ENCODE measurements around the gene CIB4. TPM values are rescaled to one million over a fixed set of nuclear protein-coding genes. Genes with fewer than 3 reads are reported as not detected.

CIB4 gene
- polyA plus RNA-seq, 3 donors from 2014 or later = not detected

GRCh38 chr2:26580751-26581150, 60.4 kb downstream of the CIB4 start:
- H3K27me3 Mint-ChIP-seq (ENCODE audit: low read depth in 3 of 3) = peaks cover 0 to 13% (median 5%) of the 10 kb centered on the region in 3 donors

GRCh38 chr2:26580151-26580550, 61.0 kb downstream of the CIB4 start:
- Mint-ChIP-seq H3K9me3 (no peaks in the 10 kb centered on the region), H3K36me3 (no peaks in the 10 kb centered on the region), H3K4me1 (peaks cover 0 to 2% of the 10 kb centered on the region in 2 donors), H3K4me3 (no peak overlapping the region), H3K27ac (peak overlapping the region in 1 of 6 donors; percentile 4), H3K27me3 (ENCODE audit: low read depth in 3 of 3) (peaks cover 0 to 13% (median 6%) of the 10 kb centered on the region in 3 donors)
- DNase-seq = no peak

More at GRCh38 chr2:26580751-26581150, 60.4 kb downstream of the CIB4 start:
- Mint-ChIP-seq H3K4me3 (no peak overlapping the region), H3K9me3 (no peaks in the 10 kb centered on the region), H3K4me1 (peaks cover 0 to 2% of the 10 kb centered on the region in 2 donors), H3K27ac (no peak overlapping the region), H3K36me3 (no peaks in the 10 kb centered on the region)
- DNase-seq = no peak

DNA sequence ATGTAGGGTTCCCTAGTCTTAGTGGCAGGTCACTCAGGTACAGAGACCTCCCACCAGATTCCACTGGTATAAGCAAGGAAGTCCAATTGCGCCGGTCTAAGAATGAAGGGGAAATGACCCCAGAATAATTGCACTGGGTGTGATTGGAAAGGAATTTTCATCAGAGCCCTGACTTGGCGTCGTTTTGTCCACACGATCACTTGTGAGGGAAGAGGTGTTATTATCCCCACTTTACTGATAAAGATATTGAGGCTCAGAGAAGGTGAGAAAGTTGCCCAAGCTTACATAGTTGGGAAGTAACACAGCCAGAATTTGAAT, 61.5 kb downstream of the CIB4 start:
- H3K27ac Mint-ChIP-seq = no peak overlapping the region
- H3K9me3 Mint-ChIP-seq = no peaks in the 10 kb centered on the region
- peaks cover 0 to 2% of the 10 kb centered on the region in 2 donors for H3K4me1 Mint-ChIP-seq
- peaks cover 0 to 11% (median 10%) of the 10 kb centered on the region in 3 donors for H3K27me3 Mint-ChIP-seq (ENCODE audit: low read depth in 3 of 3)
- DNase-seq = no peak
- H3K36me3 Mint-ChIP-seq = no peaks in the 10 kb centered on the region
- H3K4me3 Mint-ChIP-seq = no peak overlapping the region

- no peaks in the 10 kb centered on the region for H3K9me3 Mint-ChIP-seq
- H3K36me3 Mint-ChIP-seq = no peaks in the 10 kb centered on the region
- DNase-seq = no peak
- no peak overlapping the region for H3K27ac Mint-ChIP-seq
- peaks cover 0 to 2% of the 10 kb centered on the region in 2 donors for H3K4me1 Mint-ChIP-seq
- H3K4me3 Mint-ChIP-seq = no peak overlapping the region
- H3K27me3 Mint-ChIP-seq (ENCODE audit: low read depth in 3 of 3) = peaks cover 1 to 10% (median 10%) of the 10 kb centered on the region in 3 donors
Observed at GRCh38 chr2:26579025-26579722, 62.0 kb downstream of the CIB4 start.

- Mint-ChIP-seq H3K4me3 (no peak overlapping the region), H3K36me3 (no peaks in the 10 kb centered on the region), H3K4me1 (peaks cover 0 to 2% of the 10 kb centered on the region in 2 donors), H3K9me3 (no peaks in the 10 kb centered on the region), H3K27ac (no peak overlapping the region), H3K27me3 (ENCODE audit: low read depth in 3 of 3) (peaks cover 1 to 10% (median 9%) of the 10 kb centered on the region in 3 donors)
- DNase-seq = no peak
Observed at GRCh38 chr2:26578581-26578980, 62.6 kb downstream of the CIB4 start.

DNA sequence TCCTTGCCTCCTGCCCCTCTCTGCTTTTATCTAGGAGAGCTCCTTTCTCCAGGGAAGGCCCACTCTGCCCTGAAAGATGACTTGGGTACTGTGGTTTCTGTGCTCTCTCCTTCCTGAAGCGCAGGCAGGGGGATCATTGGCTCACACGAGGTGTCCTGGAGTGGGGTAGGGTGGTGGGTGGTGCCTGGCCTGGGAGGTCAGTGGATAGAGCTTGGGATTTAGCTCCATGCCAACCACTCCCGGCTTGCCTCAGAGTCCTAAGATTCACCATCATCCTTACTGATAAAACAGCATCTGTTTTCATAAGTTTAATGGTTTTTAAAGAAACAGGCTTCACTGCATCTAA, 63.1 kb downstream of the CIB4 start:
- H3K27ac Mint-ChIP-seq = no peak overlapping the region
- no peak for DNase-seq
- H3K9me3 Mint-ChIP-seq = no peaks in the 10 kb centered on the region
- peaks cover 0 to 2% of the 10 kb centered on the region in 2 donors for H3K4me1 Mint-ChIP-seq
- no peaks in the 10 kb centered on the region for H3K36me3 Mint-ChIP-seq
- H3K4me3 Mint-ChIP-seq = no peak overlapping the region
- H3K27me3 Mint-ChIP-seq (ENCODE audit: low read depth in 3 of 3) = peaks cover 1 to 10% (median 9%) of the 10 kb centered on the region in 3 donors

DNA sequence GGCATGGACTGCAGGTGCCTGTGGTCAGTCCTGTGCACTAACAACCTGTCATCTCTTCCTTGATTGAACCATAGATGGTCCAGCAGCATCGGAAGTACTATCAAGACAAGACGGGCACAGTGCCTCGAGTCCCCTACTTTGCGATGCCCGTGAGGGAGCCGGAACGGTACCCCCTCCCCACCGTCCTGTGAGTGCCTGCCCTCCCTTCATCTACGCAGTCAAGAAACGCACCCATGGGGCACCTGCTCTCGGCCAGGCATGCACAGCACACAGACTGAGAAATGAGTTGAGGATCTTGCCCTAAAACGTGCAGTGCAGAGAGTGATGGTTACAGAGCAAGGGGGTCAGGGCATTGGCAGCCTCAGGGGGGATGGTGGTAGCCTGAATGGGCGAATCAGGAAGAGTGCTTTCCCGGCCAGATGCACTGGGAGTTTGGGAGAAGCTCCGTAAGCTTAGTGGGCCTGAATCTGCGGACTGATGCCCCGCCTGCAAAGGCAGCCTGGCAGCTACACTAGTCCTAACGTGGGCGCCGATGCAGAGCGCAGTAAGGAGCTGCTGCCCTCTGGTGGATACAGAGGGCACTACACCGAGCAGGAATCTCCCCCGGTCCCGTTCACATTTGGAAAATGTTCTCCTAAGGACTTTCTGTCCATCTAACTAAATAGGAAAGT, 63.6 kb downstream of the CIB4 start:
- no peaks in the 10 kb centered on the region for H3K9me3 Mint-ChIP-seq
- no peak overlapping the region for H3K4me3 Mint-ChIP-seq
- peaks cover 1 to 14% (median 11%) of the 10 kb centered on the region in 3 donors for H3K27me3 Mint-ChIP-seq (ENCODE audit: low read depth in 3 of 3)
- peak; percentile 33 to 41 (median 40) for DNase-seq
- peaks cover 0 to 2% of the 10 kb centered on the region in 2 donors for H3K4me1 Mint-ChIP-seq
- H3K36me3 Mint-ChIP-seq = no peaks in the 10 kb centered on the region
- H3K27ac Mint-ChIP-seq = no peak overlapping the region

DNA sequence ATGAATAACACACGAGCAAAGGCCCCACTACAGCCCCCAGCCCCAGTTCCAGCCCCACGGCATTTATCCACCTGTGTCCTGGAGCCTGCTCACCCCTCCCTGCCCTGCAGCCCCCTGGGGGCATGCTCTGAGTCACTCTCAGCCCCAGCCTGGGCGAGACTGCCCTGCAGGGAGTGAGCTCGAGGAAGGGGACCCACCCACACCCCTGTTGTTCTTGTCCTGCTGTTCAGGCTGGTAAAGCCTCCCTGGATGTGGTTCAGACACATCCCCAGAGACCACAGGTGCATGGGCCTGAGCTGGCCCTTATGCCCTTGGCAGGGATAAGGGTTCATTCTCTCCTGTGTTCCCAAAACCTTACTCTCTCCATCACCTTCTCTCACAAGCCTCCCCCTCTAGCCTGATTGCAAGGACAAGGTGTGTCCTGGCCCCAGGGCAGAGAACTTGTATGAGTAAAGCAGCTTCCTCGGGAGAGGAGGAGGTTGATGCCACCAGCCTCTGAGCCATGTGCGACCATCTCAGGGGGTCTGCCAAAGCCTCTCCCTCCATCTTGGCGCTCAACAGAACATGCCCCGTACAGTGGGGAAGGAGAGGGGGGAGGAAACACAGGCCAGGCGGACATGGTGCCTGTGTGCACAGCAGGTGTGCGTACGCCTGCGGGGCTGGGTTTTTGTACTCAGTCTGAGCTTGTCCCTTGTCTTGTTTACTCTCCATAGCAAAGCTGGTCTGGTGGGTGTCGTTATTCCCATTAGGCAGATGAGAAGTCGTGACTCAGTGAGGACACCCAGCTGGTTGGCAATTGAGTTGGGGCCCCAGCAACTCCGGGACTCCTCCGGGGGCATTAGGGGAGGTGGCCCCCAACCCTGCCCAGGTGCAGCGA, 64.4 kb downstream of the CIB4 start:
- no peak overlapping the region for H3K27ac Mint-ChIP-seq
- H3K27me3 Mint-ChIP-seq (ENCODE audit: low read depth in 3 of 3) = peaks cover 1 to 14% (median 11%) of the 10 kb centered on the region in 3 donors
- no peaks in the 10 kb centered on the region for H3K36me3 Mint-ChIP-seq
- no peak for DNase-seq
- peaks cover 0 to 2% of the 10 kb centered on the region in 2 donors for H3K4me1 Mint-ChIP-seq
- H3K9me3 Mint-ChIP-seq = no peaks in the 10 kb centered on the region
- no peak overlapping the region for H3K4me3 Mint-ChIP-seq

DNA sequence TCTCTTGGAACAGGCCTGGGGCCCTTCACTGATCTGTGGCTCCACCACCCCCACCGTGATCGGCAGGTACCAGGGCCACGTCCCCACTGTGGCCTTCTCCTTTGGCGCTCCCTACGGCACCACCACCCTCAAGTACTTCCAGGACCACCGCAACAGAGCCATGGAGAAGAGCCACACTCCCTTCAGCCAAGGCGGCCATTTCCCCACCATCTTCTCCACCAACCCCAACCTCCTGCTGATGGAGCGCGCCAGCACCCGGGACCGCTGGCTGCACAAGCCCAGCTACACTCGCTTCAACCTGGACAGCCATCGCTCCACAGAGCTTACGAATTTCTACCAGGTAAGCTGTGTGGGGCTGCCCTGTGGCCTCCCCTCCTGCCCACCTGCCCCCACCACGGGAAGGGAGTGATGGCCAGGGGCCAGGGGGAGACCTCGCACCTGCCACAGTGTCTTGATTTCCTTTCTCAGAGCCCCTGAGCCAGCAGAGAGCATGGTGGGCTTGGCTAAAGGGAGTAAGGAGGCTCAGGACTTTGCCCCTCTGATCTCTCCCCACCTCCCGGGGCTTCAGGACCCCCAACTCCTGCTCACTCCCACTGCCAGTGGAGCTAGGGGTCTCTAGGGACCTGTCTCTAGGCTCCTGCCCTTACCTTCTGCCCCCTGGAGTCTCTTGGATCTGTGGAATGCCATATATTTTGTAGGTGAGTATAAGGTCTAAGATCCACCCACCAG, 65.2 kb downstream of the CIB4 start:
- Mint-ChIP-seq H3K27me3 (ENCODE audit: low read depth in 3 of 3) (peaks cover 1 to 14% (median 11%) of the 10 kb centered on the region in 3 donors), H3K4me1 (peaks cover 0 to 2% of the 10 kb centered on the region in 2 donors), H3K27ac (no peak overlapping the region), H3K9me3 (no peaks in the 10 kb centered on the region), H3K4me3 (no peak overlapping the region), H3K36me3 (no peaks in the 10 kb centered on the region)
- no peak for DNase-seq

- Mint-ChIP-seq H3K27me3 (ENCODE audit: low read depth in 3 of 3) (peaks cover 1 to 20% (median 11%) of the 10 kb centered on the region in 3 donors), H3K27ac (no peak overlapping the region), H3K36me3 (no peaks in the 10 kb centered on the region), H3K4me3 (no peak overlapping the region), H3K4me1 (peaks cover 0 to 2% of the 10 kb centered on the region in 2 donors), H3K9me3 (no peaks in the 10 kb centered on the region)
- DNase-seq = no peak
Observed at GRCh38 chr2:26574900-26575560, 66.1 kb downstream of the CIB4 start.

- H3K27ac Mint-ChIP-seq = no peak overlapping the region
- no peaks in the 10 kb centered on the region for H3K36me3 Mint-ChIP-seq
Observed at GRCh38 chr2:26574066-26574899, 66.9 kb downstream of the CIB4 start.

GRCh38 chr2:26573241-26573925, 67.8 kb downstream of the CIB4 start:
- no peak overlapping the region for H3K27ac Mint-ChIP-seq
- H3K4me3 Mint-ChIP-seq = no peak overlapping the region
- H3K36me3 Mint-ChIP-seq = no peaks in the 10 kb centered on the region
- H3K27me3 Mint-ChIP-seq (ENCODE audit: low read depth in 3 of 3) = peaks cover 3 to 25% (median 9%) of the 10 kb centered on the region in 3 donors
- peaks cover 0 to 2% of the 10 kb centered on the region in 2 donors for H3K4me1 Mint-ChIP-seq
- DNase-seq = no peak
- no peaks in the 10 kb centered on the region for H3K9me3 Mint-ChIP-seq

More at GRCh38 chr2:26574066-26574899, 66.9 kb downstream of the CIB4 start:
- Mint-ChIP-seq H3K4me1 (peaks cover 0 to 2% of the 10 kb centered on the region in 2 donors), H3K4me3 (no peak overlapping the region), H3K9me3 (no peaks in the 10 kb centered on the region), H3K27me3 (ENCODE audit: low read depth in 3 of 3) (peaks cover 1 to 23% (median 8%) of the 10 kb centered on the region in 3 donors)
- no peak for DNase-seq

Data from immature natural killer cell (primary cell).